Measurements from ENCODE around the gene GPR68.
"Not testable (repeated sequence)": the region's sequence is repeated elsewhere in the genome, so short reads cannot be mapped to it uniquely, and the experiment has no call there.

The GPR68 gene

DNA sequence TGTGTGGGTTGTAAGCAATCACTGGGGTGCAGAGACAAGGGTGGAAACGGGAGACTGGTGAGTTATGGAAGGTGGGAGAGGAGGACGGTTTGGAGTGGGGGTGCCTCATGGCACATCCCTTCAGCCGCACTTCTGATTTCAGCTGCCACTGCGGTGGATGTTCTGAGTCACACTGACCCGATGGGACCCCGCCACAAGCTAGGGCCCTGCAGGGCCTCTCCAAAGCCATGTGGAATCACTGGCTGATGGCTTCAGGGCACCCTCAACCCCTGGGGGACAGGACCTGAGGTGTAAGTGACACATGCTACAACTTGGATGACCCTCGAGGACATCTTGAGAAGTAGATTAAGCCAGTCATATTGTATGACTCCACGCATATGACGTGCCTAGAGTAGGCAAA, 53.7 kb downstream of the GPR68 start:
- no peak for DNase-seq (ENCODE audit: low read depth)

DNA sequence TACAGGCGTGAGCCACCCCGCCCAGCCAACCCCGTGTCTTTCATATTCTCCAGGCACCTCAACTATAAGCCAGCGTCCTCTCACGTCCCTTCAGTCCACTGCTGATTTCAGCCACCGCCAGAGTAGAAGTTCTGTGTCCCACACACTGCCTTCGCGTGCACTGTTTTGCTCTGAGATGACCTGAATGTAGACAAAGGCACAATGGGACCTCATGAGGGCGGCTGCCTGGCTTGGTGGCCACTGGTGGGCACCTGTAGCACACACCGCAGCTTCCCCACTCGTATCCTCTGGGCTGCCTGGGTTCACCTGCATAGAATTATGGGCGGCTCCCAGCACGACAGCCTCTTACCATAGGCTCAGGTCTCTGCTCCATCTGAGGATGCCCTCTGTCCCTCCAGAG, 57.2 kb downstream of the GPR68 start:
- no peak for DNase-seq (ENCODE audit: low read depth)

DNA sequence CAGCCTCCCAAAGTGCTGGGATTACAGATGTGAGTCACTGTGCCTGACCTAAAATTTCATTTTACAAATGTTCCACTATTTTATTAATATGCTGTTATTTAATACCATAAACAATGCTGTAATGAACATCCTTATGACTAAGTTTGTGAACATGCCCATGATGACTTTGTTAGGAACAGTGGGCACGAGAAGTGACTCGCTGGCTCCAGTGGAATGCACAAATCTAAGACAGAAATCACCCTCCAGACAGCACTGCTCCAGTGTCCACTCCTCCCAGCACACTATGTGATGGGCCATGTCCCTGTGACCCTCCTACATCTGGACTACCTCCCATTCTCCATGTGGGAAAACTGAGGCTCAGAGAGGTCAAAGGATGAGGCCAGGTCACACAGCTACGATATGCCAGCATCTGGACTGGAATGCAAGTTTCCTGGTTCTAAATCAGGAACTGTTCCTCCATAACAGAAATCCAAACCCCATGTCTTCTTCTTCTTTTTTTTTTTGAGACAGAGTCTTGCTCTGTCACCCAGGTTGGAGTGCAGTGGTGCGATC, 57.9 kb downstream of the GPR68 start:
- no peak for DNase-seq (ENCODE audit: low read depth)

DNA sequence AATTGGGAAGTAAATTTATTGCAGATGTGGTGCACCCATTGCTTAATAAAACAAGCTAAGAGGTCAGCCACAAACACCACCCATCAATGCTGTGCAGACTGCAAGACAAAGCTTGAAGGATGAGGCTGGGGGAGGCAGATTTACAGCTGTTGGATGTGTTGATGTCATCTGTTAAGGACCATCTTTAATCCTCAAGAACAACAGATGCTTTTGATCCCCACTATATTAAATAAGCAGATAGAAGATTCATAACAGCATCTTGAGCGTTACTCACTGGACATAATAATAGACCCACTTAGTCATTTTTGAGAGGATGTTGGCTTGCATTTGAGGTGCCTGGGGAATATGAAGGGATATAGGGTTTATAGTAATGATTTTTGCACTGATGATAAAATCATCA, 58.8 kb downstream of the GPR68 start:
- DNase-seq (ENCODE audit: low read depth): no peak

DNA sequence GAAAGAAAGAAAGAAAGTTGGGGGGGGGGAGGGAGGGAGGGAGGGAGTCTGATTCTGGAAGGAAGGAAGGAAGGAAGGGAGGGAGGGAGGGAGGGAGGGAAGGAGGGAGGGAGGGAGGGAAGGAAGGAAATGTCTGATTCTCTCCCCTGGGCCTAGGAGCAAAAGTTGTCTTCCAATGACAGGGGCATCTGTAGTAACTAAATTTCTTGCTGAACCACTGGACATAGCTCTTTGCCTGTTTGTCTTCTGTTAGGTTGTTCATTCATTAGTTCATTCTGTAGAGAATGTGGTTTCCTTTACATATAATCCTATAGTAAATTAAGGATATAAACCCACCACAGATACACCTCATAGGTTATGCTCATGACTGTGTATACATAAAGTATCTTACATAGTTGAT, 59.9 kb downstream of the GPR68 start:
- DNase-seq (ENCODE audit: low read depth): no peak

DNA sequence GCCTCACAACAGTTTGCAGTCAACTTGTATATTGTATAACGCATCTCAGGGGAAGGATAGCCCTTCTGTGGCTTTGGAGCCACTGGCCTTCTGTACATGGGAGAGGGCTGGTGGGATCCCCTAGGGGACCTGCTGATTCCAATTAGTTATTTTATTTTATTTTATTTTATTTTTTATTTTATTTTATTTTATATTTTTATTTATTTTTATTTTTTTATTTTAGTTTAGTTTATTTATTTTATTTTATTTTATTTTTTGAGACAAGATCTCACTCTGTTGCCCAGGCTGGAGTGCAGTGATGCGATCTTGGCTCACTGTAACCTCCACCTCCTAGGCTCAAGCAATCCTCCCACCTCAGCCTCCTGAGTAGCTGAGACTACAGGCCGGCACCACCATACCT, 61.8 kb downstream of the GPR68 start:
- DNase-seq (ENCODE audit: low read depth): not testable (repeated sequence)
